Progenitor cell of endocrine pancreas (in vitro differentiated cells): ENCODE measurements around the gene HRAS. TPM values are rescaled to one million over a fixed set of nuclear protein-coding genes. Genes with fewer than 3 reads are reported as not detected.

ENCODE experiments used
- DNase-seq: peaks from one replicate; pipeline ENCODE4 v3.0.0; 2021; ENCODE audit warnings: low spot score; ENCODE audit not compliant: unreplicated experiment
- H3K27ac Mint-ChIP-seq: 2 replicates; pipeline ENCODE4 v1.8.0; 2021; ENCODE audit warnings: mild to moderate bottlenecking, moderate library complexity, mixed read lengths
- H3K27me3 Mint-ChIP-seq: 2 replicates; pipeline ENCODE4 v1.8.0; 2021; ENCODE audit warnings: mixed read lengths
- H3K36me3 Mint-ChIP-seq: 2 replicates; pipeline ENCODE4 v1.8.0; 2022; ENCODE audit warnings: mixed read lengths; ENCODE audit not compliant: insufficient read depth
- H3K4me1 Mint-ChIP-seq: 2 replicates; pipeline ENCODE4 v1.8.0; 2021; ENCODE audit warnings: low read depth, mixed read lengths
- H3K4me3 Mint-ChIP-seq: 2 replicates; pipeline ENCODE4 v1.8.0; 2021; ENCODE audit warnings: low read depth, mild to moderate bottlenecking, moderate library complexity, mixed read lengths
- H3K9me3 Mint-ChIP-seq: 2 replicates; pipeline ENCODE4 v1.8.0; 2021; ENCODE audit warnings: low read depth, mixed read lengths
- total RNA-seq: library from RNA; stranded (reverse); gene quantifications from 2 replicates; pipeline ENCODE4 v1.2.1, GENCODE V29; 2021
- TF ChIP-seq, protein P1 (sequence below): fragments of 200-600 bp; sonication (generic); IDR thresholded peaks from one replicate; pipeline ENCODE4 v1.5.0; 2021; ENCODE audit warnings: antibody characterized with exemption, mild to moderate bottlenecking; ENCODE audit not compliant: unreplicated experiment

Gene HRAS
- total RNA-seq, 1 donor from 2014 or later, result 61.6 TPM

GRCh38 chr11:536841-537621 lies 1.7 kb upstream of the HRAS start, which contains the start of gene LRRC56:
Gene LRRC56 (plus strand): TSS chr11:537527. CDS start chr11:540685, 3,158 bp downstream.
- Mint-ChIP-seq H3K4me1 (peaks cover 6% of the 10 kb centered on the region), H3K4me3 (peak within 1 kb of the TSS; percentile 83), H3K27ac (peak within 1 kb of the TSS; percentile 95), H3K27me3 (no peaks in the 10 kb centered on the region), H3K36me3 (peaks cover under 1% of the 10 kb centered on the region), H3K9me3 (no peaks in the 10 kb centered on the region)
- TF ChIP-seq, protein P1, sequence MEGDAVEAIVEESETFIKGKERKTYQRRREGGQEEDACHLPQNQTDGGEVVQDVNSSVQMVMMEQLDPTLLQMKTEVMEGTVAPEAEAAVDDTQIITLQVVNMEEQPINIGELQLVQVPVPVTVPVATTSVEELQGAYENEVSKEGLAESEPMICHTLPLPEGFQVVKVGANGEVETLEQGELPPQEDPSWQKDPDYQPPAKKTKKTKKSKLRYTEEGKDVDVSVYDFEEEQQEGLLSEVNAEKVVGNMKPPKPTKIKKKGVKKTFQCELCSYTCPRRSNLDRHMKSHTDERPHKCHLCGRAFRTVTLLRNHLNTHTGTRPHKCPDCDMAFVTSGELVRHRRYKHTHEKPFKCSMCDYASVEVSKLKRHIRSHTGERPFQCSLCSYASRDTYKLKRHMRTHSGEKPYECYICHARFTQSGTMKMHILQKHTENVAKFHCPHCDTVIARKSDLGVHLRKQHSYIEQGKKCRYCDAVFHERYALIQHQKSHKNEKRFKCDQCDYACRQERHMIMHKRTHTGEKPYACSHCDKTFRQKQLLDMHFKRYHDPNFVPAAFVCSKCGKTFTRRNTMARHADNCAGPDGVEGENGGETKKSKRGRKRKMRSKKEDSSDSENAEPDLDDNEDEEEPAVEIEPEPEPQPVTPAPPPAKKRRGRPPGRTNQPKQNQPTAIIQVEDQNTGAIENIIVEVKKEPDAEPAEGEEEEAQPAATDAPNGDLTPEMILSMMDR, result no peak
- DNase-seq, result peak; percentile 77

DNA sequence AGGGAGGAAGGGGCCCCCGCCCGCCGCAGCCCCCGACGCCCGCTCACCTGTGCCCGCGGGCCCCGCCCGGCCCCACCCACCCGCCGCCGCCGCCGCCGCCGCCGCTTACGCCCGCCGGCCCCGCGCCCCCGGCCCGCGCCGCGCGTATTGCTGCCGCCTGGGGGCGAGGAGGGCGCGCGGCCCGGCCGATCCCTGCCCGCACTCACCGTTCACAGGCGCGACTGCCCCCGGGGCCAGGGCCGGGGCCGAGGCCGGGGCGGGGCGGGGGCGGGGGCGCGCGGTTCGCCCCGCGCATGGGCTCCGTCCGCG lies 212 bp downstream of the HRAS start:
- peaks cover 6% of the 10 kb centered on the region for H3K4me1 Mint-ChIP-seq
- DNase-seq, result no peak
- TF ChIP-seq, protein P1, result no peak
- H3K27ac Mint-ChIP-seq, result no peak overlapping the region
- H3K36me3 Mint-ChIP-seq, result peaks cover 1% of the 10 kb centered on the region
- H3K9me3 Mint-ChIP-seq, result no peaks in the 10 kb centered on the region
- no peak overlapping the region for H3K4me3 Mint-ChIP-seq
- no peaks in the 10 kb centered on the region for H3K27me3 Mint-ChIP-seq

- peaks cover 1% of the 10 kb centered on the region for H3K36me3 Mint-ChIP-seq
- no peaks in the 10 kb centered on the region for H3K27me3 Mint-ChIP-seq
- peaks cover 6% of the 10 kb centered on the region for H3K4me1 Mint-ChIP-seq
- peak overlapping the region; percentile 70 for H3K4me3 Mint-ChIP-seq
- TF ChIP-seq, protein P1, result no peak
- H3K9me3 Mint-ChIP-seq, result no peaks in the 10 kb centered on the region
- no peak overlapping the region for H3K27ac Mint-ChIP-seq
- no peak for DNase-seq
Measured at GRCh38 chr11:534396-535209, 773 bp downstream of the HRAS start.

DNA sequence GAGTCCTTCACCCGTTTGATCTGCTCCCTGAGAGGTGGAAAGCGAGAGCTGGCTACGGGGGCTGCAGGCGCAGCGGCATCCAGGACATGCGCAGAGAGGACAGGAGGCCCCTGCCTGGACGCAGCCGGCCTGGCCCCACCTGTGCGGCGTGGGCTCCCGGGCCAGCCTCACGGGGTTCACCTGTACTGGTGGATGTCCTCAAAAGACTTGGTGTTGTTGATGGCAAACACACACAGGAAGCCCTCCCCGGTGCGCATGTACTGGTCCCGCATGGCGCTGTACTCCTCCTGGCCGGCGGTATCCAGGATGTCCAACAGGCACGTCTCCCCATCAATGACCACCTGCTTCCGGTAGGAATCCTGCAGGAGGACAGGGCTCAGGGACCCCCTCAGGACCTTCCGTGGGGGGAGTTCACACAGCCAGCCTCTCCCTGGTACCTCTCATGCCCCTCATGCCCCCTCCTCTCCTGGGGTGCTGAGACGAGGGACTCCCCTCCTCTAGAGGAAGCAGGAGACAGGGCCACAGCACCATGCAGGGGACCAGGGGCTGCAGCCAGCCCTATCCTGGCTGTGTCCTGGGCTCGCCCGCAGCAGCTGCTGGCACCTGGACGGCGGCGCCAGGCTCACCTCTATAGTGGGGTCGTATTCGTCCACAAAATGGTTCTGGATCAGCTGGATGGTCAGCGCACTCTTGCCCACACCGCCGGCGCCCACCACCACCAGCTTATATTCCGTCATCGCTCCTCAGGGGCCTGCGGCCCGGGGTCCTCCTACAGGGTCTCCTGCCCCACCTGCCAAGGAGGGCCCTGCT lies 1.6 kb downstream of the HRAS start:
- Mint-ChIP-seq H3K4me1 (peaks cover 6% of the 10 kb centered on the region), H3K27ac (no peak overlapping the region), H3K4me3 (peak overlapping the region; percentile 49), H3K27me3 (no peaks in the 10 kb centered on the region), H3K36me3 (peaks cover 1% of the 10 kb centered on the region), H3K9me3 (no peaks in the 10 kb centered on the region)
- no peak for DNase-seq
- TF ChIP-seq, protein P1, result no peak
